GM23338 (cell line): ENCODE results near the gene EP400. TPM values are rescaled to one million over a fixed set of nuclear protein-coding genes. Genes with fewer than 3 reads are reported as not detected.

ENCODE experiments used
- ATAC-seq: fragments of 200-7000 bp; cut with Tn5 transposase; 3 replicates; pipeline ENCODE4 v1.9.1; 2020
- DNase-seq: peaks from one replicate; pipeline ENCODE4 v3.0.0-alpha.2; 2015; ENCODE audit warnings: low spot score
- H2AFZ ChIP-seq: fragments of 200-600 bp; sonication (generic); 2 replicates; pipeline ENCODE4 v1.8.0; 2016; ENCODE audit warnings: antibody characterized with exemption, mild to moderate bottlenecking, moderate library complexity
- H3F3A ChIP-seq: fragments of 200-600 bp; sonication (generic); replicated peaks from 2 replicates; pipeline ENCODE4 v1.8.0; 2017; ENCODE audit warnings: antibody characterized with exemption, mixed run types, low read depth
- H3K27ac ChIP-seq: fragments of 200-600 bp; sonication (generic); 2 replicates; pipeline ENCODE4 v1.6.1; 2016; ENCODE audit warnings: low read depth
- H3K27me3 ChIP-seq: fragments of 200-600 bp; sonication (generic); 2 replicates; pipeline ENCODE4 v1.8.0; 2016; ENCODE audit warnings: mild to moderate bottlenecking, mixed run types, moderate library complexity; ENCODE audit not compliant: insufficient read depth
- H3K36me3 ChIP-seq: fragments of 200-600 bp; sonication (generic); 2 replicates; pipeline ENCODE4 v1.8.0; 2016; ENCODE audit warnings: mild to moderate bottlenecking; ENCODE audit not compliant: insufficient read depth
- H3K4me1 ChIP-seq: fragments of 200-600 bp; sonication (generic); 2 replicates; pipeline ENCODE4 v1.8.0; 2016; ENCODE audit warnings: mild to moderate bottlenecking, moderate library complexity; ENCODE audit not compliant: insufficient read depth
- H3K4me2 ChIP-seq: fragments of 200-600 bp; sonication (generic); 2 replicates; pipeline ENCODE4 v1.7.1; 2017; ENCODE audit warnings: mixed run types
- H3K4me3 ChIP-seq: fragments of 200-600 bp; sonication (generic); 2 replicates; pipeline ENCODE4 v1.6.1; 2016; ENCODE audit warnings: mixed run types
- H3K79me2 ChIP-seq: fragments of 200-600 bp; sonication (generic); replicated peaks from 2 replicates; pipeline ENCODE4 v1.8.0; 2017; ENCODE audit warnings: mild to moderate bottlenecking; ENCODE audit not compliant: insufficient read depth
- H3K9me2 ChIP-seq: fragments of 200-600 bp; sonication (generic); 2 replicates; pipeline ENCODE4 v1.8.0; 2017; ENCODE audit not compliant: insufficient read depth
- H4K20me1 ChIP-seq: fragments of 200-600 bp; sonication (generic); replicated peaks from 2 replicates; pipeline ENCODE4 v1.8.0; 2017; ENCODE audit warnings: mild to moderate bottlenecking; ENCODE audit not compliant: insufficient read depth
- H3K27ac Mint-ChIP-seq: 2 replicates; pipeline ENCODE4 v1.8.0; 2020; ENCODE audit warnings: inconsistent platforms, mild to moderate bottlenecking, moderate library complexity, mixed read lengths
- H3K27me3 Mint-ChIP-seq: 3 replicates; pipeline ENCODE4 v1.8.0; 2022; ENCODE audit warnings: low read depth, mild to moderate bottlenecking, moderate library complexity, mixed read lengths, inconsistent platforms; ENCODE audit not compliant: insufficient read depth, poor library complexity
- H3K36me3 Mint-ChIP-seq: 3 replicates; pipeline ENCODE4 v1.8.0; 2021; ENCODE audit warnings: low read depth, mild to moderate bottlenecking, inconsistent platforms, moderate library complexity, mixed read lengths
- H3K4me1 Mint-ChIP-seq: 3 replicates; pipeline ENCODE4 v1.8.0; 2020; ENCODE audit warnings: mild to moderate bottlenecking, inconsistent platforms, mixed read lengths
- H3K4me3 Mint-ChIP-seq: 3 replicates; pipeline ENCODE4 v1.8.0; 2021; ENCODE audit warnings: moderate library complexity, mild to moderate bottlenecking, inconsistent platforms, mixed read lengths
- H3K9me3 Mint-ChIP-seq: 3 replicates; pipeline ENCODE4 v1.8.0; 2020; ENCODE audit warnings: moderate library complexity, mild to moderate bottlenecking, inconsistent platforms, mixed read lengths
- EZH2 ChIP-seq: fragments of 200-600 bp; sonication (generic); IDR thresholded peaks from one replicate; pipeline ENCODE4 v1.8.0; 2017; ENCODE audit warnings: antibody characterized with exemption, mild to moderate bottlenecking, low read depth; ENCODE audit not compliant: unreplicated experiment
- NANOG ChIP-seq: IDR thresholded peaks from 2 replicates; pipeline ENCODE4 v1.6.1; 2016; ENCODE audit warnings: antibody characterized with exemption, borderline replicate concordance
- polyA plus RNA-seq: library from polyadenylated mRNA; unstranded; fragments of >200 nt; fragmentation: Nextera tagmentation; extraction: Ambion mirVana; gene quantifications from 2 replicates; pipeline ENCODE4 v1.2.1, GENCODE V29; 2016
- total RNA-seq: library from RNA; depleted of rRNA; stranded (reverse); fragments of >200 nt; shearing (Covaris generic); gene quantifications from 2 replicates; pipeline ENCODE4 v1.2.3, GENCODE V29; 2014
- TF ChIP-seq, protein P1 (sequence below), 2 experiments: fragments of 200-600 bp in 1 of 2; sonication (generic) in 1 of 2; conservative IDR thresholded peaks; 2 replicates each; pipeline versions ENCODE4 v1.5.1 to v1.6.1; 2016 to 2017; ENCODE audit warnings: antibody characterized with exemption in 2 of 2, low read depth in 2 of 2, mild to moderate bottlenecking in 2 of 2, moderate library complexity in 1 of 2
- TF ChIP-seq, protein P2 (sequence below): fragments of 250-450 bp; sonication (Bioruptor Pico); IDR thresholded peaks from 2 replicates; pipeline ENCODE4 v1.5.0; 2020; ENCODE audit warnings: mild to moderate bottlenecking, moderate library complexity
- TF ChIP-seq, protein P3 (sequence below): IDR thresholded peaks from one replicate; pipeline ENCODE4 v1.6.1; 2018; ENCODE audit warnings: antibody characterized with exemption; ENCODE audit not compliant: unreplicated experiment

The EP400 gene
- total and polyA plus RNA-seq, 2 experiments from 2014 or later, result 26.3 to 57.2 TPM

DNA sequence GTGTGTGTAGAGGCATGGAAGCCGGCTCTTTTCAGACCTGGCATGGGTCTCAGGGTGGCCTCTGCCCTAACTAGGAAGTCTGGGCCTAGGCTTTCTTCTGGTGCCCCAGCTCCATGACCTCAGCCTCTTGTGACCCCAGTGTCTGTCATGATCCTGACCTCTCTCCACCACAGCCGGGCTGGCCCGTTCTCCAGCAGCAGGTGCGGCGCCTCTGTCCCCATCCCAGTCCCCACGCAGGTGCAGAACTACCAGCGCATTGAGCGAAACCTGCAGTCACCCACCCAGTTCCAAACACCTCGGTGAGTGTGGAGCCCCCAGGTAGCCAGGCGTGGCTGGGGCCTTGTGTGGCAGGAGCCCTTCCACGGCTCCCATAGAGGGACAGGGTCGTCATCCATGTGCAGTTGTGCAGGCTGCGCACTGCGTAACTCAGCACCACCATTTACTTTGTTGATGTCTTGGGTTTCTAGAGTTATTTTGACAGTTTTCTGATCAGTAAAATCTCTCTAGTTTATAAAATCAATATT, 35.5 kb upstream of the EP400 start (continued):
- TF ChIP-seq, protein P1, sequence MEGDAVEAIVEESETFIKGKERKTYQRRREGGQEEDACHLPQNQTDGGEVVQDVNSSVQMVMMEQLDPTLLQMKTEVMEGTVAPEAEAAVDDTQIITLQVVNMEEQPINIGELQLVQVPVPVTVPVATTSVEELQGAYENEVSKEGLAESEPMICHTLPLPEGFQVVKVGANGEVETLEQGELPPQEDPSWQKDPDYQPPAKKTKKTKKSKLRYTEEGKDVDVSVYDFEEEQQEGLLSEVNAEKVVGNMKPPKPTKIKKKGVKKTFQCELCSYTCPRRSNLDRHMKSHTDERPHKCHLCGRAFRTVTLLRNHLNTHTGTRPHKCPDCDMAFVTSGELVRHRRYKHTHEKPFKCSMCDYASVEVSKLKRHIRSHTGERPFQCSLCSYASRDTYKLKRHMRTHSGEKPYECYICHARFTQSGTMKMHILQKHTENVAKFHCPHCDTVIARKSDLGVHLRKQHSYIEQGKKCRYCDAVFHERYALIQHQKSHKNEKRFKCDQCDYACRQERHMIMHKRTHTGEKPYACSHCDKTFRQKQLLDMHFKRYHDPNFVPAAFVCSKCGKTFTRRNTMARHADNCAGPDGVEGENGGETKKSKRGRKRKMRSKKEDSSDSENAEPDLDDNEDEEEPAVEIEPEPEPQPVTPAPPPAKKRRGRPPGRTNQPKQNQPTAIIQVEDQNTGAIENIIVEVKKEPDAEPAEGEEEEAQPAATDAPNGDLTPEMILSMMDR (conservative IDR thresholded peaks at IDR 0.05; ENCODE audit: low read depth in 2 of 2), result no peak
- TF ChIP-seq EZH2 (no peak), NANOG (no peak)
- TF ChIP-seq, protein P2, sequence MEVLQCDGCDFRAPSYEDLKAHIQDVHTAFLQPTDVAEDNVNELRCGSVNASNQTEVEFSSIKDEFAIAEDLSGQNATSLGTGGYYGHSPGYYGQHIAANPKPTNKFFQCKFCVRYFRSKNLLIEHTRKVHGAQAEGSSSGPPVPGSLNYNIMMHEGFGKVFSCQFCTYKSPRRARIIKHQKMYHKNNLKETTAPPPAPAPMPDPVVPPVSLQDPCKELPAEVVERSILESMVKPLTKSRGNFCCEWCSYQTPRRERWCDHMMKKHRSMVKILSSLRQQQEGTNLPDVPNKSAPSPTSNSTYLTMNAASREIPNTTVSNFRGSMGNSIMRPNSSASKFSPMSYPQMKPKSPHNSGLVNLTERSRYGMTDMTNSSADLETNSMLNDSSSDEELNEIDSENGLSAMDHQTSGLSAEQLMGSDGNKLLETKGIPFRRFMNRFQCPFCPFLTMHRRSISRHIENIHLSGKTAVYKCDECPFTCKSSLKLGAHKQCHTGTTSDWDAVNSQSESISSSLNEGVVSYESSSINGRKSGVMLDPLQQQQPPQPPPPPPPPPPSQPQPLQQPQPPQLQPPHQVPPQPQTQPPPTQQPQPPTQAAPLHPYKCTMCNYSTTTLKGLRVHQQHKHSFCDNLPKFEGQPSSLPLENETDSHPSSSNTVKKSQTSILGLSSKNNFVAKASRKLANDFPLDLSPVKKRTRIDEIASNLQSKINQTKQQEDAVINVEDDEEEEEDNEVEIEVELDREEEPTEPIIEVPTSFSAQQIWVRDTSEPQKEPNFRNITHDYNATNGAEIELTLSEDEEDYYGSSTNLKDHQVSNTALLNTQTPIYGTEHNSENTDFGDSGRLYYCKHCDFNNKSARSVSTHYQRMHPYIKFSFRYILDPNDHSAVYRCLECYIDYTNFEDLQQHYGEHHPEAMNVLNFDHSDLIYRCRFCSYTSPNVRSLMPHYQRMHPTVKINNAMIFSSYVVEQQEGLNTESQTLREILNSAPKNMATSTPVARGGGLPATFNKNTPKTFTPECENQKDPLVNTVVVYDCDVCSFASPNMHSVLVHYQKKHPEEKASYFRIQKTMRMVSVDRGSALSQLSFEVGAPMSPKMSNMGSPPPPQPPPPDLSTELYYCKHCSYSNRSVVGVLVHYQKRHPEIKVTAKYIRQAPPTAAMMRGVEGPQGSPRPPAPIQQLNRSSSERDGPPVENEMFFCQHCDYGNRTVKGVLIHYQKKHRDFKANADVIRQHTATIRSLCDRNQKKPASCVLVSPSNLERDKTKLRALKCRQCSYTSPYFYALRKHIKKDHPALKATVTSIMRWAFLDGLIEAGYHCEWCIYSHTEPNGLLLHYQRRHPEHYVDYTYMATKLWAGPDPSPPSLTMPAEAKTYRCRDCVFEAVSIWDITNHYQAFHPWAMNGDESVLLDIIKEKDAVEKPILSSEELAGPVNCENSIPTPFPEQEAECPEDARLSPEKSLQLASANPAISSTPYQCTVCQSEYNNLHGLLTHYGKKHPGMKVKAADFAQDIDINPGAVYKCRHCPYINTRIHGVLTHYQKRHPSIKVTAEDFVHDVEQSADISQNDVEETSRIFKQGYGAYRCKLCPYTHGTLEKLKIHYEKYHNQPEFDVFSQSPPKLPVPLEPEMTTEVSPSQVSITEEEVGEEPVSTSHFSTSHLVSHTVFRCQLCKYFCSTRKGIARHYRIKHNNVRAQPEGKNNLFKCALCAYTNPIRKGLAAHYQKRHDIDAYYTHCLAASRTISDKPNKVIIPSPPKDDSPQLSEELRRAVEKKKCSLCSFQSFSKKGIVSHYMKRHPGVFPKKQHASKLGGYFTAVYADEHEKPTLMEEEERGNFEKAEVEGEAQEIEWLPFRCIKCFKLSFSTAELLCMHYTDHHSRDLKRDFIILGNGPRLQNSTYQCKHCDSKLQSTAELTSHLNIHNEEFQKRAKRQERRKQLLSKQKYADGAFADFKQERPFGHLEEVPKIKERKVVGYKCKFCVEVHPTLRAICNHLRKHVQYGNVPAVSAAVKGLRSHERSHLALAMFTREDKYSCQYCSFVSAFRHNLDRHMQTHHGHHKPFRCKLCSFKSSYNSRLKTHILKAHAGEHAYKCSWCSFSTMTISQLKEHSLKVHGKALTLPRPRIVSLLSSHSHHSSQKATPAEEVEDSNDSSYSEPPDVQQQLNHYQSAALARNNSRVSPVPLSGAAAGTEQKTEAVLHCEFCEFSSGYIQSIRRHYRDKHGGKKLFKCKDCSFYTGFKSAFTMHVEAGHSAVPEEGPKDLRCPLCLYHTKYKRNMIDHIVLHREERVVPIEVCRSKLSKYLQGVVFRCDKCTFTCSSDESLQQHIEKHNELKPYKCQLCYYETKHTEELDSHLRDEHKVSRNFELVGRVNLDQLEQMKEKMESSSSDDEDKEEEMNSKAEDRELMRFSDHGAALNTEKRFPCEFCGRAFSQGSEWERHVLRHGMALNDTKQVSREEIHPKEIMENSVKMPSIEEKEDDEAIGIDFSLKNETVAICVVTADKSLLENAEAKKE (CRISPR knock-in tag), result no peak

DNA sequence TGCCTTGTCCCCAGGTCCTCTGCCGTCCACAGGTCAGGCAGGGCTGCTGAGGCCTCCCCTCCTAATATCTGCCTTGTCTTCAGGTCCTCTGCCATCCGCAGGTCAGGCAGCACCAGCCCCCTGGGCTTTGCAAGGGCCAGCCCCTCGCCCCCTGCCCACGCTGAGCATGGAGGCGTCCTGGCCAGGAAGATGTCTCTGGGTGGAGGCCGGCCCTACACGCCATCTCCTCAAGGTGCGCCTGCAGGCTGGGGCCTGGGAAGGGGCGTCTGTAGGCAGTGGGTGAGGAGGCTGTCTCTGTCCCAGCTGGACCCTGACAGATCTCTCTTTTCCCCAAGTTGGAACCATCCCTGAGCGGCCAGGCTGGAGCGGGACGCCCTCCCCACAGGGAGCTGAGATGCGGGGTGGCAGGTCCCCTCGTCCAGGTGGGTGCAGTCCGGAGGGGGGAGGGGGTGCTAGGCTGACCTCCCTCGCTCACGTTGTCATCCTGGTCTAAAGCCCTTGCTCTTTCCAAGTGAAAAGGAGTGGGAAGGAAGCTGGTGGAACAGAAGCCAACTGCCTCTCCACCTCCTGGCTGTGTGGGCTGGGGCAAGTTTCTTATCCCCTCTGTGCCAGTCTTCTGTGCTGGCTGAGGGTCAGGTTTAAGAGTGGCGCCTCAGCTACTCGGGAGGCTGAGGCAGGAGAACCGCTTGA, 34.6 kb upstream of the EP400 start:
- no peak overlapping the region for H3K27ac Mint-ChIP-seq

More for the DNA sequence above, 34.6 kb upstream of the EP400 start:
- H3K27me3 Mint-ChIP-seq, result peaks cover 5% of the 10 kb centered on the region
- Histone ChIP-seq H3K36me3 (no peaks in the 10 kb centered on the region), H3K4me3 (no peak overlapping the region), H3K4me1 (no peaks in the 10 kb centered on the region), H3K79me2 (no peaks in the 10 kb centered on the region), H3F3A (no peaks in the 10 kb centered on the region), H3K27me3 (no peaks in the 10 kb centered on the region), H3K9me2 (no peaks in the 10 kb centered on the region), H4K20me1 (no peaks in the 10 kb centered on the region), H3K4me2 (no peak overlapping the region), H2AFZ (no peak overlapping the region), H3K27ac (no peak overlapping the region)
- no peak for TF ChIP-seq EZH2
- TF ChIP-seq, protein P3, sequence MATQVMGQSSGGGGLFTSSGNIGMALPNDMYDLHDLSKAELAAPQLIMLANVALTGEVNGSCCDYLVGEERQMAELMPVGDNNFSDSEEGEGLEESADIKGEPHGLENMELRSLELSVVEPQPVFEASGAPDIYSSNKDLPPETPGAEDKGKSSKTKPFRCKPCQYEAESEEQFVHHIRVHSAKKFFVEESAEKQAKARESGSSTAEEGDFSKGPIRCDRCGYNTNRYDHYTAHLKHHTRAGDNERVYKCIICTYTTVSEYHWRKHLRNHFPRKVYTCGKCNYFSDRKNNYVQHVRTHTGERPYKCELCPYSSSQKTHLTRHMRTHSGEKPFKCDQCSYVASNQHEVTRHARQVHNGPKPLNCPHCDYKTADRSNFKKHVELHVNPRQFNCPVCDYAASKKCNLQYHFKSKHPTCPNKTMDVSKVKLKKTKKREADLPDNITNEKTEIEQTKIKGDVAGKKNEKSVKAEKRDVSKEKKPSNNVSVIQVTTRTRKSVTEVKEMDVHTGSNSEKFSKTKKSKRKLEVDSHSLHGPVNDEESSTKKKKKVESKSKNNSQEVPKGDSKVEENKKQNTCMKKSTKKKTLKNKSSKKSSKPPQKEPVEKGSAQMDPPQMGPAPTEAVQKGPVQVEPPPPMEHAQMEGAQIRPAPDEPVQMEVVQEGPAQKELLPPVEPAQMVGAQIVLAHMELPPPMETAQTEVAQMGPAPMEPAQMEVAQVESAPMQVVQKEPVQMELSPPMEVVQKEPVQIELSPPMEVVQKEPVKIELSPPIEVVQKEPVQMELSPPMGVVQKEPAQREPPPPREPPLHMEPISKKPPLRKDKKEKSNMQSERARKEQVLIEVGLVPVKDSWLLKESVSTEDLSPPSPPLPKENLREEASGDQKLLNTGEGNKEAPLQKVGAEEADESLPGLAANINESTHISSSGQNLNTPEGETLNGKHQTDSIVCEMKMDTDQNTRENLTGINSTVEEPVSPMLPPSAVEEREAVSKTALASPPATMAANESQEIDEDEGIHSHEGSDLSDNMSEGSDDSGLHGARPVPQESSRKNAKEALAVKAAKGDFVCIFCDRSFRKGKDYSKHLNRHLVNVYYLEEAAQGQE, result no peak
- H3K9me3 Mint-ChIP-seq, result no peaks in the 10 kb centered on the region
- no peak for DNase-seq
- H3K36me3 Mint-ChIP-seq, result peaks cover 26% of the 10 kb centered on the region
- H3K4me3 Mint-ChIP-seq, result no peak overlapping the region
- no peak for ATAC-seq
- H3K4me1 Mint-ChIP-seq, result no peaks in the 10 kb centered on the region; the same call in 1 of the 3 replicates
